Measurements from ENCODE around the gene HINFP.
"Not testable (repeated sequence)": the region's sequence is repeated elsewhere in the genome, so short reads cannot be mapped to it uniquely, and the experiment has no call there.

The HINFP gene

DNA sequence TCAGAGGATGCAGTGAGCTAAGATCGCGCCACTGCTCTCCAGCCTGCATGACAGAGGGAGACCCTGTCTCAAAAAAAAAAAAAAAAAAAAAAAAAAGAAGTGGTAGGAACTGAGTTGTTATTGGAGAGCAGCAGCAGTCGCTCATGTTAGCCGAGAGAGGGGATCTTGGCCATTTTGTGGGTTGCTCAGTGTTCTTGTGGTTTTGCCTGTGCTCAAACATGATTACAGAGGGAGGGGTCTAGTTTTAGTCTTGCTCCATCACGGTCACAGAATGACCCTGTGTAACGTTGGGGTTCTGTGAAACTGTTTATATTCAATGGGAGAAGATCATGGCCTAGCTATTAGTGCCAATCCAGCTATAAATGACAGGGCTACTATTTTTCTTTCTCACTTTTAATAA, 21.7 kb upstream of the HINFP start:
- DNase-seq (ENCODE audit: low read depth in 2 of 3, low spot score in 2 of 3) = no peak

DNA sequence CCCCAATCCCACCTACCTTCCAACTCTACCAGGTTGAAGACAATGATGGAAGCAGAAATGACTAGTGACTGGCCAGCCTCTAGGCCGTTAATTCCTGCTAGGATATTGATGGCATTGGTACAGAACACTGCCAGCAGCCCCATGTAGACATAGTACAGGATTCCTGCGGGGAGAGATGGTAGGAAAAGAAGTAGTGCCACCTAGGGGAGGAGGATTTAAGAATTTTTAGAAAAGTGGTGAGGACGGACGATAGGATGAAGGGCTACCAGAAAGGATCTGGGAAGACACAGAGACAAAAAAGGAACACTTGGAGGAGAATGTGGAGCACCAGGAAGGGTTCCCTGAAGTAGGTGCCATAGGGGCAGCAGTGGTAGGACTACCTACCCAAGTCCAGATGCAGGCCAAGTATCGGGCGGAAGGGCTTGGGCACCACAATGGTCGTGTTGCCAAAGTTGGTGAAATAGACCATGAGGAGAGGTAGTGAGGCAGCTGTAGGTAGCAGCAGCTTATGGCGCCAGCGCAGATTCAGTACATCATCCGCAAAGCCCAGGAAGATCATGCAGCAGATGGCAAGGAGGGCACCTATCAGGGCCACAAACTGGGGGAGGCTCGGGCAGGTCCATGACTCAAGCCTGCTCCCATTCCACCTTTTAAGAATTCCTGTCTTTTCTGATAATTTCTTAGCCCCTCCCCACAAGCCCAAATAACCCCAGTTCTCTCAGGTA, 21.0 kb upstream of the HINFP start:
- DNase-seq (ENCODE audit: low read depth in 2 of 3, low spot score in 2 of 3) = no peak

DNA sequence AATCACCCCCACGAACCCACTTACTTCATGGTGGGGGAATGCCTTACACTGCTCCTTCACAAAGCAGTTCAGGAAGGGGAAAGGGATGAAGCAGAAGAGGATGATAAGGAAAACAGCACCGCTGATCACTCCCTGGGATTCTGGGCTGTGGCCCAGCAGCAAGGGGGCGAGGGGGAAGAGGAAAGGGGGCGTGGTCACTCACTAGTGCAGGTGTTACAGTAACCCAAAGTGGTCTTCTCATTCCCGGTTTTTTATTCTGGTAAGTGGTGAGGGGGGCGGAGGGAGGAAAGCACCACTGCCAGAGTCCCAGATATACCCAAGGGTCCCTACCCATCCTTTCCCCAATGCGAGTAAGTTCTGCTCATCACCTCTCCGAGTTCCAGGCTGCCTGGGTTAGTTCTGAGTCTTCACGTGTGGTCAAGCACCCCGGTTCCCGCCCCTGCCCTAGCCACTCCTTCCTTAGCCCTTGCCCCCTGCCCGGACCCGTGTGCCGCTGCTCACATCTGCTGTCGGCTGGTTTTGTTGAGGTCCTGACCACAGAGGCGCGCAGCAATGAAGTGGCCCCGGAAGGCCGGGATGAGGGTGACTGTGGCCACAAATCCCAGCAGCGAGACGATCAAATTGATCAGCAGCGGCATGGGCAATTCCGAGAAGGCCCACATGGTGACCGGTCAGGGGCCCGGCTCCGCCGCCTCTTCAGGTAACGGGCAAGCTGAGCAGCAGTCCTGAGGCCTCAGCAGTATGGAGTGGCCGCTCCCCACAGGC, 20.2 kb upstream of the HINFP start:
- no peak for DNase-seq (ENCODE audit: low read depth in 2 of 3, low spot score in 2 of 3)

DNA sequence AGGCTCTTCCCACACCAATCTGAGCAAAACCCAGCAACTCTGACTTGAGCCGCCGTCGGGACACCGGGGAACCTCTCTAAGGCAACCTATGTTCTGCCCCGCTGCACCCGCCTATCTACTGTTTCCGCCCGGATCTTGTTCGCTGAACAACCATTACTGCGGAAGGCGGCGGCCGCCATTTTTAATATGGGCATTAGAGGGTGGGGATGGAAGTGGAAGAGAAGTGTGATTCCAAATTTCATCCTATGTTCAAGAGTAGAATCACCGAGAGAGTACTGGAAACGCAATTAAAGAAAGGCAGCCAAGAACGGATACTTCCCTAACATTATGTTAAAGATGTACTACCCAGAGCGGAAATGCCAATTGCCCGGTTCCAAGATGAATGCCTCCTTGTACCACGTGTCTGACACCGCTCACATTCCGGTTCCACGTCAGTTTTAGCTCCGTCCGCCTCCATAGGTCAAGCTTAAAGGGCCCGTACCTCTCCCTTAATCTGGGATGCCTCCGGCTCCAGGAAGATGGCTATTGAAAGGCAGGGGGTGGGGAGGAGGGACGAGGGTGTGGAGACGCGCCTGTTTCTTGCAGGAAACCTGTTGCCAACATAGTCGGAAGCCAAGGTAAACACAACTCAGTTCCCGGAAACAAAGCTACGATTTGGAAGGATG, 19.5 kb upstream of the HINFP start, which contains the start of gene DPAGT1:
Gene DPAGT1, minus strand, starts transcription at position 95 of the 665 bp plus-strand sequence. CDS start 198 bp downstream, outside the sequence.
- DNase-seq (ENCODE audit: low read depth in 2 of 3, low spot score in 2 of 3) = peak; percentile 60 to 76 (median 73)

DNA sequence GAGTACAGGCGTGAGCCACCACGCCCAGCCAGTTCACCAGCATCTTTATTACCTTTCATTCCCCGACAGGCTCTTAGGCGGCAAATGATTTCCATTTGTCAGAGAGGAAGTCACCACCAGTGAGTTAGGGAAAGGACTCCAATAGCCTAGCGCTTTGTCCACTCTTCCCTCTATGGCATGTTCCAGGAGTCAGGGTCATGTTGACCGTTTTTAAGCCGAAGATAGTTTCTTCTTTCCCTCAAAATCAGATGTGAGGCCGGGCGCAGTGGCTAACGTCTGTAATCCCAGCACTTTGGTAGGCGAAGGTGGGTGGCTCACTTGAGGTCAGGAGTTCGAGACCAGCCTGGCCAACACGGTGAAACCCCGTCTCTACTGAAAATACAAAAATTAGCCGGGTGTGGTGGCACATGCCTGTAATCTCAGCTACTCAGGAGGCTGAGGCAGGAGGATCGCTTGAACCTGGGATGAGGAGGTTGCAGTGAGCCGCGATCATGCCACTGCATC, 18.2 kb upstream of the HINFP start:
- not testable (repeated sequence) for DNase-seq (ENCODE audit: low read depth in 2 of 3, low spot score in 2 of 3)

DNA sequence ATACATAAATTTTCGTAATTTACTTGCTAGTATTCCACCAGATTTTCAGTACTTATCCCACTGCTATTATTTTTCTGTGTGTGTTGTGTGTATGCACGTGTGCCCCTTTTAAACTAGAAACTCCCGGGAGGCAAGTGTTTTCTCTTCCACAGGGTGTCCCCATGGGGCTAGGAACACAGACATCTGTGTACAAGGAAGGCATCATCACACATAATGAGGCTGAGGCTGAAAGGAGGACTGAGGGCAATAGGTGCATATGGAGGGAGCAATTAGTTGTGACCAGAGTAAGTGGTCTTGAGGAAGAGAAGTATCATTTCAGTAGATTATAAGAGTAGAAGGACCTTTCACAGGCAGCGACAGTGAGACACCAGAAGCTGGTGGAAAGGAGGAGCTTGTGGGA, 17.6 kb upstream of the HINFP start:
- DNase-seq (ENCODE audit: low read depth in 2 of 3, low spot score in 2 of 3) = no peak

DNA sequence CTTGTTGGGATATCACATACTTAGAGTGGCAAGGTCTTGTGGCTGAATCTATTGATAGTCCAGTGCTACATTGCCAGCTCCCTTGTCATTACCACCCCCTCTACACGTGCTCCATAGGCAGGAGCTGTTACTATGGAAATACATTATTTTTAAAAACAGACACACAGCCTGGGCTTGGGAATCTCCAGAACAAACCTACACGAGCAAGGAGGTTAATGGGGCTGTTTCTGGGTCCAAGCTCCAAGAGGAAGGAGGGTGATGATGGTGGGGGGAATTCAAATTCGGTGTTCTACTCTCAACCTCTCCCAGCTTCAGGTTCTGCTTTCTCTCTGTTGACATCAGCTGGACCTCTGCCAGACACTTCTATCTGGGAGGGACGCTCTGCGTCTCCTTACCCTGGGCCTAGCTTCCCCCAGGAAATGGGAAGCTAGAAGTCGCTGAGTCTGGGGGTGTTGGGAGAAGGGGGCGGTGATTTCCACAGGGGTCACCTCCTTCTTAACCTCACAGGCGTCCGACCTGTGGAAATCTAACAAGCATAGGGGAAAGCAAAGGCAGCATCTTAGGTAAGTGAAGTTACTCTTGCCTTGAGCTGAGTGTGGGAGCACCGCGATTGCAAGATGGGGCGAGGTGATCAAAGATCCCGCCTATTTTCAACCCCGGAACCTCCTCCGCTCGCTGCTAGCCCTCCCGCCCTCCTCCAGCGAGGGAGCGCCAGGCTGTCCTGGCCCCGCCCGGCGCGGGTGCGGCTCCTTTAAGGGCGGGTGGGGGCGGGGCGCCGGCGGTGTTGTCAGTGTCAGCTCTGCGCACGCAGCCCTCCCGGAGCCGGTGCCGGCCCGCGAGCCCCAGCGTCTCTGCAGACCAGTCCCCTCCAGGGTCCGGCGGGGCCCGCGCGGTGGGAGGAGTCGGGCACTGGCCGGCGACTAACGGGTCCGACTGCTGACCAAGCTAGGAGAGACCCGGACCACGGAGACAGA, 14.5 kb upstream of the HINFP start, which contains the start of gene C2CD2L:
Gene C2CD2L, plus strand, starts transcription at position 781 of the 974 bp plus-strand sequence. CDS start 398 bp downstream, outside the sequence.
- DNase-seq (ENCODE audit: low read depth in 2 of 3, low spot score in 2 of 3) = peak; percentile 61 to 88 (median 65)

DNA sequence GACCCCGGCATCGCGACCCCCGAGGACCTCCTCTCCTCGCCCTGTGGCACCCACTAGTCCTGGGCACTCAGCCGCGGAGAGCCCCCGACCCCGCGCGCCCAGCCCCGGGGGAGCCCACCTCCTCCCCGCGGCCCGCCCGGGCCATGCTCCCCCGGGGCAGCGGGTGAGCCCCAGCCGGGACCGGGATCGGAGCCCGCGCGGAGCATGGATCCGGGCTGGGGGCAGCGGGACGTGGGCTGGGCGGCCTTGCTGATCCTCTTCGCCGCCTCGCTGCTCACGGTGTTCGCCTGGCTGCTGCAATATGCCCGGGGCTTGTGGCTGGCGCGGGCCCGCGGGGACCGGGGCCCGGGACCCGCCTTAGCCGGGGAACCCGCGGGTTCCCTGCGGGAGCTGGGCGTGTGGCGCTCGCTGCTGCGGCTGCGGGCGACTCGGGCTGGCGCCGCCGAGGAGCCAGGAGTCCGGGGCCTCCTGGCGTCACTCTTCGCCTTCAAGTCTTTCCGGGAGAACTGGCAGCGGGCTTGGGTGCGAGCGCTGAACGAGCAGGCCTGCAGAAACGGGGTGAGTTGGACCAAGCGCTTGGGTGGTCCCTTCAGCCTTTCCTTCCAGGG, 13.7 kb upstream of the HINFP start:
- no peak for DNase-seq (ENCODE audit: low read depth in 2 of 3, low spot score in 2 of 3)

DNA sequence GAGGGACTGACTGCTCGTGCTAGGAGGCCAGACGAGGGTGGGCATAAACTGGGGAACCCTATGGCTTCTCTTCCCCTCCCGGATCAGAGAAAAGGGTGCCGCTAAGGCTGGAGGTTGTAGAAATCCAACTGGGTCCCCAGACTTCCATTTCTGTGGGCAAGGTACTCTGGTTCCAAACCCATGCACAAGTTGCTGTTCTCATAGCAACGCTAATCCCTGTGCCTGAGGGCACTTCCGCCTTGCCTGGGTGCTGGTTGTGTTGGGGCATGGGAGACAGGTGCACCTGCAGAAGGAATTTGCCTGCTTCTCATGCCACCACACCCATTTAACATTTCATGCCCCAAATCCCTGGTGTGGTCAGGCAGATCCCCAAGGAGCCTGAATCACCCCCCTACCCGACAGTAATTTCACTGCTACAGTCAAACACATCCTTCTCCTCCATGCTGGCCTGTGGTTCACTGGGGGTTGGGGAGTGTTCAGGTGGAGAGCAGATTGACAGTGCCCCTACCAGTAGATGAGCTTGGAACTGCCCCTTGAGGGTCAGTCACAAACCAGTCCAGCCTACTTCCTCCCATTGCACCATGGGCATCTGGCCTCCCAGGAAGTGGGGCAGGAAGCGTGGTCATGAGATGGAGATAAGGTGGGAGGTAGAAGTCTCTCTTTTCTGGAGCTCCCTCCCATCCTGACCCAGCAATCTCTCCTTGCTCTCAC, 13.1 kb upstream of the HINFP start:
- no peak for DNase-seq (ENCODE audit: low read depth in 2 of 3, low spot score in 2 of 3)

DNA sequence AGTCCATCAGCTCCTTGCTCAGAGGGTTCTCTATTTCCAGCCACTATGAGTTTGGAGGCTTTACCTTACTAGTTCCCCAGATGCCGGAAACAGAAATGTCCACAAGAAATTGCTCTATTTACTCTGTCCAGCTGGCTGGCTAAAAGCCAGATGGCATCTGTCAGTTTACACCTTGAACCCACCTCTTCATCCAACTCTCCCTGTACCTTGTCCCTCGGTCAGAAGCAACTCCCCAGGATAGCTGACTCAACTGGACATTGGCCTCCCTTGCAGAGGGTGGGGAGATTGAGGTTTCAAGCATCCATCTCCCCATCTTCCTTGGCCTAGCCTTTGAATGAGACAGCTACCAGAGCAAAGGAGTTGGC, 12.5 kb upstream of the HINFP start:
- DNase-seq (ENCODE audit: low read depth in 2 of 3, low spot score in 2 of 3) = no peak

DNA sequence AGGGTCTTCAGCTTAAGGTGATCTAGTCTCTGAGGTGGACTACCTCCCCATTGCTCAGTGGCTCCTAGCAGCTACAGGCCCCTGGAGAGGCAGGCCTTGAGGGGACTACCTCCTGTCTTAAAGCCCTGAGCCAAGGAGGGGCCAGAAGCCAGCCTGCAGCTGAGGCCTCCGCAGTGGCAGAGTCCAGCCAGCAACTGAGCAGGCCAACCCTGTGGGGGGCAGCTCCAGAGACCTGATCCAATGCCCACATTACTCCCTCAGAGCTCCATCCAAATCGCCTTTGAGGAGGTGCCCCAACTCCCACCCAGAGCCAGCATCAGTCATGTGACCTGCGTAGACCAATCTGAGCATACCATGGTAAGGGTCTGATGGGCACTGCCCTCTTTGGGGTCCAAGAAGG, 11.5 kb upstream of the HINFP start:
- DNase-seq (ENCODE audit: low read depth in 2 of 3, low spot score in 2 of 3) = no peak

DNA sequence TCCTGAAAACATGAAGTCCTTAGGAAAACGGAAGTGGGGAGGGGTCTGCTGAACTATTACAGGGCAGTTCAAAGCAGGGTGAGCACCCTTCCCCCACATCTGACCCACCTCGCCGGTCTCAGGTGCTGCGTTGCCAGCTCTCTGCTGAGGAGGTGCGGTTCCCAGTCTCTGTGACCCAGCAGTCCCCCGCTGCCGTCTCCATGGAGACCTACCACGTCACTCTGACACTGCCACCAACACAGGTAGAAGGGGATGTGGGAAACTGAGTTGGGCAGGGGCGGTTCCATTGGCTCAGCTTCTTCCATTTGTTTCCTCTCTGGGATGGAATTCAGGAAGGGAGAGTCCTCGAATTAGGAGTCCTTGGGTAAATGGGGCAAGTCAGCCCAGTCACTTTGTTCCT, 10.9 kb upstream of the HINFP start:
- DNase-seq (ENCODE audit: low read depth in 2 of 3, low spot score in 2 of 3) = no peak

DNA sequence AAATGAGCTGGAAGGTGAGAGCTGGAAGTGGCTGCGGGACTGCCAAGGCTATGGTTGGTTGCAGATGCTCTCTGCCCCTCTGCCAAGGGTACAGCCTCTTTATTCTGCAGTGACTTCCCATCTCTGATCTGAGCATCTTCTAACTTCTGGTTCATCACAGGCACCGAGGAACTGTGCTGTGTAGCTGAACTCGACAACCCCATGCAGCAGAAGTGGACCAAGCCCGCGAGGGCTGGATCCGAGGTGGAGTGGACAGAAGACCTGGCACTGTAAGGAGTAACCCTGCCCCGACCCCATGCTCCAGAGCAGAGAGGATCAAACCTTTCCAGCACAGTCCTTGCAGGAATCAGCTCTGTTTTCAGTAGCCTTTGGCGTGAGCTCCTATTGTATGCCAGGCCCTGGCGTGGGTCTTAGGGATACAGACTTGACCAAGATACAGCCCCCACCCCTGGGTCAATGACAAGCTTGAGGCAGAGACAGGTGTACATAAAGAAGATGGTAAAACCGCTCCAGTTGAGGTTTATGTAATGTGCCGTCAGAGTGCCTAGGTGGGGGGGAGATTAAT, 9.9 kb upstream of the HINFP start:
- no peak for DNase-seq (ENCODE audit: low read depth in 2 of 3, low spot score in 2 of 3)

DNA sequence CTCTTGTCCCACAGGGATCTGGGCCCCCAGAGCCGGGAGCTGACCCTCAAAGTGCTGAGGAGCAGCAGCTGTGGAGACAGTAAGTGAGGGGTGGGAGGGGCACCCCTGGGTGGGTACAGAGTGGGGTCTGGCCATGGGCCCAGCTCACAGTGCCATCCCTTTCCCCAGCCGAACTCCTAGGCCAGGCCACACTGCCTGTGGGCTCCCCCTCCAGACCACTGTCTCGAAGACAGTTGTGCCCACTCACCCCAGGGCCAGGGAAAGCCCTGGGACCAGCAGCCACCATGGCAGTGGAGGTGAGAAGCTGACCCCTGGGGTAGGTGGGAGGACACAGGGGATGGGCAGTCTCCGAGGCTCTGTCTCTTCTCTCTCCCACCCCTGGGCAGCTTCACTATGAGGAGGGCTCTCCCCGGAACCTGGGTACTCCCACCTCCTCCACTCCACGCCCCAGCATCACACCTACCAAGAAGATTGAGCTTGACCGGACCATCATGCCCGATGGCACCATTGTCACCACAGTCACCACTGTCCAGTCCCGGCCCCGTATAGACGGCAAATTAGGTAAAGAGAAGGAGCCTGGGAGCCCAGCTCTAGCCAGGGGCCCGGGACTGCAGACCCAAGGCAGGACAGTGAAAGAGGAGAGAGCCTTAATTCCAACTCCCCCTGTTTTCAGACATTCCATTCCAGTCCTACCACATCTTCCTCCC, 8.9 kb upstream of the HINFP start:
- no peak for DNase-seq (ENCODE audit: low read depth in 2 of 3, low spot score in 2 of 3)

DNA sequence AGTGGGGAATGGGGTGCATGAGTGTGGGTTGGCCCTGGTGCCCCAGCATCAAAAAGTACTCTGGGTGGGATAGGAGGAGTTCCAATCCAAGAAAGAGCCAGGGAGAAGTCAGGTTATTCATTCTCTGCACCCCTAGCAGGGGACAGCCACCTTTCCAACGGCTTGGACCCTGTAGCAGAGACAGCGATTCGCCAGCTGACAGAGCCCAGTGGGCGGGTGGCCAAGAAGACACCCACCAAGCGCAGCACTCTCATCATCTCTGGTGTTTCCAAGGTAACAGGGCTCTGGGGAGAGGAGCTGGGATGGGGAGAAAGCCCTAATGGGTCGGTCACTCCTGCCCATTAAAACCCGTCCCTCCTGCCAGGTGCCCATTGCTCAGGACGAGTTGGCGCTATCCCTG, 7.7 kb upstream of the HINFP start:
- no peak for DNase-seq (ENCODE audit: low read depth in 2 of 3, low spot score in 2 of 3)

DNA sequence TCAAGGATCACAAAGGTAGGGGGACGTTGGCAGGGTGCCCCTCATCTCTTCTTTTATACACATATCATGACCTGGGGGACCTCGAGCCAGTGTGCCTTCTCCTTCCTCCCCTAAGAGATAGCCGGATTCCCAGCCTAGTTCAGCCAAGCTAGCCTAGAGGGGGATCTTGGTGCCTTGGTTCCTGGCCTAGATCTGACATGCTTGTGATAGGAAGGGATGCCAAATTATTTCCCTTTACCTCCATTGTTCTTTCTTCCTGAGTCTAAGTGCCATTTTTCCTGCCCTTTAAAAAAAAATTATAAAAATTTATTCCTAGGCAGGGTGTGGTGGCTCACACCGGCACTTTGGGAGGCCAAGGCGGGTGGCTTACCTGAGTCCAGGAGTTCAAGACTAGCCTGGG, 7.0 kb upstream of the HINFP start:
- no peak for DNase-seq (ENCODE audit: low read depth in 2 of 3, low spot score in 2 of 3)

DNA sequence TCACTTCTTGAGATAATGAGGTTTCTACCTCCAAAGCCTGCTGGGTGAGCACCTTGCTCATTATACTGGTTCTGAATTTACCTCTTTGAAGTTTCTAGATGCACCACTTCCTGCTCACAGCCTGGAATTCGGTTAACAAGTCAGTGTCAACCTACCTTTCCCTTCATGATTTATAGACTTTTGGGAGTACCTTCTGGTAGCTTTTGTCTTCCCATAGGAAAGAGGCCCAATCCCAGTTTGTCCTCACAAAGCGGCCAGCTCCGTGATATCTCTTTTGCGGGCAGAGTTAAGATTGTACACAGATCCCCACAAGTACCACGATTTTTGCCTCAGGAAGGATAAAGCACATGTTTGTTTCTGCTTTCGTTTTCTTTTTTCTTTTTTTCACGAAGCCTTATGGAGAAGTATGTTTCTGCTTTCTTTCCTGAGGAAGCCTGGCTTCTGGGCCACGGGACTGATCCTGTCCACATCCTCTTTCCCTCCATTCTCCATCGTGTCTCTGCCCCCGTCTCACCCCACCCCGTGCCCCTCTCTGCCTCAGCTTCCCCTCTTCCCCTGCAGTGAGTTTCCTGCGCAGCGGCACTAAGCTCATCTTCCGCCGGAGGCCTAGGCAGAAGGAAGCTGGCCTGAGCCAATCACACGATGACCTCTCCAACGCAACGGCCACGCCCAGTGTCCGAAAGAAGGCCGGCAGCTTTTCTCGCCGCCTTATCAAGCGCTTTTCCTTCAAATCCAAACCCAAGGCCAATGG, 5.7 kb upstream of the HINFP start:
- DNase-seq (ENCODE audit: low read depth in 2 of 3, low spot score in 2 of 3) = no peak

DNA sequence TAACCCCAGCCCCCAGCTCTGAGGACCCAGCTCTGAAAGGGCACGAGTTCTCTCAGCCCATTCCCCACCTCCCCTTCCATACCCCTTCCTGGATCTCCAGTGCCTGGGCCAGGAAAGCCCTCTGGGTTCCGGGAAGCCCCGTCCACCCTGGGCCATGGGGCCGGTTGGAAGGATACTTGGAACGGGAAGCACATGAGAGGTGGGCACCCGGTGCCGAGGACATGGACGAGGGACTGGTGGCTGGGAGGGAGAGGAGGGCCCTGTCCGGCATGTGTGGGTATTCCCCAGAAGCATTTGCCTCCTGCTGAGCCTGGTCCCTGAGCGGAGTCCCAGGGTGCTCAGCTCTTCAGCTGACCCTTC, 5.2 kb upstream of the HINFP start:
- no peak for DNase-seq (ENCODE audit: low read depth in 2 of 3, low spot score in 2 of 3)
